Measurements from ENCODE around the gene PRR16.

The PRR16 gene

DNA sequence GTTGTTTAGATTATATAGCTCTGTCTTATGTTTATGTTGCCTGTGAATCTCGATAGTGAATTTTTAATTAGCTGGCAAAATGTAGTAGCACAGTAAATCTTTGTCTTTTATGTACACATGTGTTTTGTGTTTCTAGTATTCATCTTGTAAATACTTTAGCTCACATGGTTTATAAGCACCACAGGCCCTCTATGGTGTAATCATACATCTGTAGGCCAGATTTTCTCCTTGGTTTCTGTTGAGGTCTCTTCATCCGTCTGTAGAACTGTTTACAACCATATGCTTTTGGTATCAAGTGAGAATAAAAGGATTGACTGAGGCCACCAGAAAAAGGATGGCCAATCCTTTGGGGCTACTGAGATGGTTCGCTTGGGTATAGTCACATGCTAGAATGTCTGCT, 45.0 kb downstream of the PRR16 start:
- Histone ChIP-seq H3K4me1 (ENCODE audit: low read depth, poor library complexity, severe bottlenecking) (no peaks in the 10 kb centered on the region), H3K4me3 (IDR thresholded peaks at IDR 0.05; ENCODE audit: insufficient read depth, low read depth, low read length) (no peak overlapping the region), H3K27ac (no peak overlapping the region), H3K36me3 (ENCODE audit: insufficient read depth) (no peaks in the 10 kb centered on the region), H4K20me1 (ENCODE audit: insufficient read depth) (no peaks in the 10 kb centered on the region), H3K79me2 (ENCODE audit: insufficient read depth, low read depth) (no peaks in the 10 kb centered on the region), H3K9ac (no peak overlapping the region), H2AFZ (ENCODE audit: low read depth) (no peak overlapping the region), H3K4me2 (no peak overlapping the region), H3K27me3 (ENCODE audit: insufficient read depth, low read depth) (no peaks in the 10 kb centered on the region)
- TF ChIP-seq, protein P1, sequence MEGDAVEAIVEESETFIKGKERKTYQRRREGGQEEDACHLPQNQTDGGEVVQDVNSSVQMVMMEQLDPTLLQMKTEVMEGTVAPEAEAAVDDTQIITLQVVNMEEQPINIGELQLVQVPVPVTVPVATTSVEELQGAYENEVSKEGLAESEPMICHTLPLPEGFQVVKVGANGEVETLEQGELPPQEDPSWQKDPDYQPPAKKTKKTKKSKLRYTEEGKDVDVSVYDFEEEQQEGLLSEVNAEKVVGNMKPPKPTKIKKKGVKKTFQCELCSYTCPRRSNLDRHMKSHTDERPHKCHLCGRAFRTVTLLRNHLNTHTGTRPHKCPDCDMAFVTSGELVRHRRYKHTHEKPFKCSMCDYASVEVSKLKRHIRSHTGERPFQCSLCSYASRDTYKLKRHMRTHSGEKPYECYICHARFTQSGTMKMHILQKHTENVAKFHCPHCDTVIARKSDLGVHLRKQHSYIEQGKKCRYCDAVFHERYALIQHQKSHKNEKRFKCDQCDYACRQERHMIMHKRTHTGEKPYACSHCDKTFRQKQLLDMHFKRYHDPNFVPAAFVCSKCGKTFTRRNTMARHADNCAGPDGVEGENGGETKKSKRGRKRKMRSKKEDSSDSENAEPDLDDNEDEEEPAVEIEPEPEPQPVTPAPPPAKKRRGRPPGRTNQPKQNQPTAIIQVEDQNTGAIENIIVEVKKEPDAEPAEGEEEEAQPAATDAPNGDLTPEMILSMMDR (conservative IDR thresholded peaks at IDR 0.05; ENCODE audit: low read depth, low read length): no peak

- no peak overlapping the region for H3K9ac ChIP-seq
- no peaks in the 10 kb centered on the region for H3K79me2 ChIP-seq (ENCODE audit: insufficient read depth, low read depth)
- TF ChIP-seq, protein P1 (conservative IDR thresholded peaks at IDR 0.05; ENCODE audit: low read depth, low read length): no peak
- no peak overlapping the region for H3K4me3 ChIP-seq (IDR thresholded peaks at IDR 0.05; ENCODE audit: insufficient read depth, low read depth, low read length)
- no peak overlapping the region for H3K4me2 ChIP-seq
- no peaks in the 10 kb centered on the region for H4K20me1 ChIP-seq (ENCODE audit: insufficient read depth)
- H3K4me1 ChIP-seq (ENCODE audit: low read depth, poor library complexity, severe bottlenecking): no peaks in the 10 kb centered on the region
- no peak overlapping the region for H3K27ac ChIP-seq
- H3K36me3 ChIP-seq (ENCODE audit: insufficient read depth): no peaks in the 10 kb centered on the region
- H3K27me3 ChIP-seq (ENCODE audit: insufficient read depth, low read depth): no peaks in the 10 kb centered on the region
- no peak overlapping the region for H2AFZ ChIP-seq (ENCODE audit: low read depth)
Observed at GRCh38 chr5:120510098-120510637, 46.1 kb downstream of the PRR16 start.

GRCh38 chr5:120510994-120511686, 47.0 kb downstream of the PRR16 start:
- TF ChIP-seq, protein P1 (conservative IDR thresholded peaks at IDR 0.05; ENCODE audit: low read depth, low read length): no peak

GRCh38 chr5:120512068-120512467, 48.0 kb downstream of the PRR16 start:
- H3K4me1 ChIP-seq (ENCODE audit: low read depth, poor library complexity, severe bottlenecking): no peaks in the 10 kb centered on the region
- H3K4me3 ChIP-seq (IDR thresholded peaks at IDR 0.05; ENCODE audit: insufficient read depth, low read depth, low read length): no peak overlapping the region
- no peak overlapping the region for H3K4me2 ChIP-seq
- H3K9ac ChIP-seq: no peak overlapping the region
- H3K27ac ChIP-seq: no peak overlapping the region
- H3K79me2 ChIP-seq (ENCODE audit: insufficient read depth, low read depth): no peaks in the 10 kb centered on the region
- H4K20me1 ChIP-seq (ENCODE audit: insufficient read depth): no peaks in the 10 kb centered on the region
- H3K27me3 ChIP-seq (ENCODE audit: insufficient read depth, low read depth): no peaks in the 10 kb centered on the region
- H3K36me3 ChIP-seq (ENCODE audit: insufficient read depth): no peaks in the 10 kb centered on the region
- H2AFZ ChIP-seq (ENCODE audit: low read depth): no peak overlapping the region
- TF ChIP-seq, protein P1 (conservative IDR thresholded peaks at IDR 0.05; ENCODE audit: low read depth, low read length): no peak

More at GRCh38 chr5:120510994-120511686, 47.0 kb downstream of the PRR16 start:
- no peaks in the 10 kb centered on the region for H3K27me3 ChIP-seq (ENCODE audit: insufficient read depth, low read depth)
- no peak overlapping the region for H3K9ac ChIP-seq
- no peak overlapping the region for H3K27ac ChIP-seq
- no peaks in the 10 kb centered on the region for H4K20me1 ChIP-seq (ENCODE audit: insufficient read depth)
- H3K4me1 ChIP-seq (ENCODE audit: low read depth, poor library complexity, severe bottlenecking): no peaks in the 10 kb centered on the region
- no peak overlapping the region for H3K4me3 ChIP-seq (IDR thresholded peaks at IDR 0.05; ENCODE audit: insufficient read depth, low read depth, low read length)
- H2AFZ ChIP-seq (ENCODE audit: low read depth): no peak overlapping the region
- H3K79me2 ChIP-seq (ENCODE audit: insufficient read depth, low read depth): no peaks in the 10 kb centered on the region
- no peaks in the 10 kb centered on the region for H3K36me3 ChIP-seq (ENCODE audit: insufficient read depth)
- H3K4me2 ChIP-seq: no peak overlapping the region

Measured in KMS-11 (cell line).